Right ventricle myocardium superior (tissue), 1 donor: ENCODE data around the gene TTC21B. TPM values are rescaled to one million over a fixed set of nuclear protein-coding genes. Genes with fewer than 3 reads are reported as not detected.
"Not testable (repeated sequence)": the region's sequence is repeated elsewhere in the genome, so short reads cannot be mapped to it uniquely, and the experiment has no call there.

Experiments used
- ATAC-seq: fragments of 200-7000 bp; cut with Tn5 transposase; one replicate; pipeline ENCODE4 v1.9.1; 2020; ENCODE audit warnings: mild to moderate bottlenecking; ENCODE audit not compliant: poor library complexity
- DNase-seq: peaks from one replicate; pipeline ENCODE4 v3.0.0-alpha.2; 2020
- intact Hi-C: fragments of 100-400 bp; cut with DNase I; formaldehyde crosslinking; loops from one replicate; pipeline ENCODE4 v1.11.2; 2022
- total RNA-seq: library from RNA; stranded (reverse); fragmentation: NEBNext Ultra II Directional; extraction: Animal tissue kit (Norgen Biotek cat#: 25700); gene quantifications from one replicate; pipeline ENCODE4 v1.2.1, GENCODE V29; 2021
- donor health status: DM: no; HTN: yes; CAD: no; lungs with severe emphysema.

The TTC21B gene
- total RNA-seq, 1 donor from 2014 or later: 11.7 TPM

DNA sequence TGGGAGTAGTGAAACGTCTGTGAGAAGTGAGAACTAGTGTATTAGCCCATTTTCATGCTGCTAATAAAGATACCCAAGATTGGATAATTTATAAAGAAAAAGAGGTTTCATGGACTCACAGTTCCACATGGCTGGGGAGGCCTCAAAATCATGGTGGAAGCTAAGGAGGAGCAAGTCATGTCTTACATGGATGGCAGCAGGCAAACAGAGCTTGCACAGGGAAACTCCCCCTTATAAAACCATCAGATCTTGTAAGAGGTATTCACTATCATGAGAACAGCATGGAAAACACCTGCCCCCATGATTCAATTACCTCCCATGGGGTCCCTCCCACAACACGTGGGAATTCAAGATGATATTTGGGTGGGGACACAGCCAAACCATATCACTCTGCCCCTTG, 93.9 kb downstream of the TTC21B start:
- ATAC-seq, intact Hi-C loops, DNase-seq: not testable (repeated sequence)

DNA sequence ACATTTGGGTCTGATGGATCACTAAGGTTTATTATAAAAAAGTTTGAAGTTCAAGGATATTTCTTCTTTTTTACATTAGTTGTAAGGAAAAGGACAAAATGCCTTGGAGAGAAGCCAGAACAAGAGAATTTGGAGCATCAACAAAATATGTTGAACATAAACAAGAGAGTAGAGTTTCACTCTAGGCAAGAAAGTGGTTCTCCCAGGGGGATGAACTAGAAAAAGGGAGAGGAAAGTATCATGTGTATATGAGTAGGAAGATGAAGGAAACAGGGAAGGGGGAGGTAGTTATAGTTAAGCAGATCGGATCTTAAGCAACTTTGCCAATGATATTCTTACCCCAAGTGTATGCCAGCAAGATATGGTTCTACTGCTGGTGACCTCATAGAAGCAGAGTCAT, 95.7 kb downstream of the TTC21B start:
- intact Hi-C loops: no loop called here

DNA sequence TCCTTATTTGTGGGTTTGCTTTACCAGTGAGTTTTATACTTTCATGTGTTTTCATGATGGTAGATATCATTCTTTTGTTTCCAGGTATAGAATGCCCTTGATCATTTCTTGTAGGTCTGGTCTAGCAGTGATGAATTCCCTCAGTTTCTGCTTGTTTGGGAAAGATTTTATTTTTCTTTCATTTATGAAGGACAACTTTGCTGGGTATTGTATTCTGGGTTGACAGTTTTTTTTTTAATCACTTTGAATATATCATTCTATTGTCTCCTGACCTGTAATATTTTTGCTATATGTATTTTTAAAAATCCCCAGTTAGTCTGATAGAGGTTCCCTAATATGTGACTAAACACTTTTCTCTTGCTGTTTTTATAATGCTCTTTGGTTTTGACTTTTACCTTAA, 101.2 kb downstream of the TTC21B start:
- ATAC-seq: no peak
- intact Hi-C loops: no loop called here
- DNase-seq: no peak

More for the DNA sequence above, 95.7 kb downstream of the TTC21B start:
- no peak for DNase-seq
- no peak for ATAC-seq

DNA sequence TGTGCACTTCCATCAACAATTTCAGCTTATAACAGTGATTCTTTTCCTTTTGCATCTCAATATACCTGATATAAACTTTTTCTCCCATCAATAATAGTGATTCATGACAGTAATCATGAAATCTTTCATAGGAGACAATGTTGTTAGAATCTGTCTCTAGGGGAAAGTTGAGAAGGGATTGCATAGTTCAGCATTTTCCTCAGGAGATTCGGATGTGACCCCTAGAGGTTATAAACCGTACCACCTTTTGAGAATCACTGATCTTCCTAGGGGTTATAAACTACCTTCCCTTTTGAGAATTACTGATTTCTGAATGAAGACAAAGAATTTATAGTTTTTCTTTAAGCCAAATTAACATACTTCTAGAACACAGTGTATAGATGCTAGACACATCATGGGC, 106.6 kb downstream of the TTC21B start:
- DNase-seq (no peak), ATAC-seq (no peak)
- intact Hi-C loops: no loop called here

DNA sequence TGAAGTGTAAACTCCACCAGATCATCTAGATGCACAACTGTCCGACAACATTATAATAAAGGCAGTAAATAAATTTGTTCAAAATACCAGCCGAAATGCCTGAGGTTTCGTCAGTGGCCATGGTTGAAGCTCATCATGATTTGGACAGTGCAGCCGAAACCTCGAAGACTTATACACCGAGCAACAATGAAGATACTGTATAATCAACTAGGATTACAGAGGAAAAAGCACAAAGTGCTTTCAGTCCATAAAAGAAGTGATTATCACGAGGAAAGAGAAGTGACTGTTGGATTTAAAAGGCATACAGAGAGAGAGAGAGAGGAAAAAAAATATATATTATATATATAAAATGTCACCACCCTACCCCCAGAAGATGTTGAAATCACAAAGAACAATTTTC, 107.5 kb downstream of the TTC21B start:
- intact Hi-C loops: no loop called here
- DNase-seq (no peak), ATAC-seq (no peak)

DNA sequence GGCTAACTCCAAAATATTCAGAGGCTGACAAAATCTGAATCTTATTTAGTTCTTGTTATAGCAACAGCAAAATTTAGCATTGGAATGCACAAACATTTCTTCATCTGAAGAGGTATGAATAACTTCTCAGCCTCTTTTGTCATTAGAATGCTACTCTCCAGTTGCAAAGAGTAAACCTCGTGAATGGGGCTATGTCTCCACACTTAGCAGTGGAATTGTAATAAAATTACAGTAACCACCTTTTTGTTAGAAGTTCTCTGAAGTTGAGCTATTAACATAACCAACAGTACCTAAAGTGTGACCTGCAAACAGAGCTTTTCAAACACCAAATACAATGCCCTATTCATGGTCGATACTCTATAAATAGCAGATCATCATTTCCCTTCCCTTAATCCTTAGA, 109.4 kb downstream of the TTC21B start:
- DNase-seq (no peak), ATAC-seq (no peak)
- intact Hi-C loops: no loop called here

DNA sequence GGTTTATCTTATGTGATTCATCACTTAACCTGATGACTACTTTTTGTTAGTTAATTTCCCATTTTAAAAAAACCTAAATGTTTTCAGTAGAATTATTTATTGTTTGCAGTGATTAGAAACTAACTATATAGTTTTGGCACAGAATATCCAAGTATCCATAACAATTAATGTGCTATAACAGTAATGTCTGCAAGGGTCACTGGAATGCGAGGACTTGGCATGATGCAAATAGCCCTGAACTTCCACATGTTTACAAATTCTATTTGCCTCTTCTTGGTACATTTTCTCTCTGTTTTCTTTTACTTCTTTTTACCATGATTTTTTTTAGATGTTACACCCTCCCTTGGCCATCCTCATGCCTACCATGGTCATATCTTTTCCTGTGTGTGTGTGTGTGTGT, 110.2 kb downstream of the TTC21B start:
- DNase-seq (no peak), ATAC-seq (no peak)
- intact Hi-C loops: no loop called here

DNA sequence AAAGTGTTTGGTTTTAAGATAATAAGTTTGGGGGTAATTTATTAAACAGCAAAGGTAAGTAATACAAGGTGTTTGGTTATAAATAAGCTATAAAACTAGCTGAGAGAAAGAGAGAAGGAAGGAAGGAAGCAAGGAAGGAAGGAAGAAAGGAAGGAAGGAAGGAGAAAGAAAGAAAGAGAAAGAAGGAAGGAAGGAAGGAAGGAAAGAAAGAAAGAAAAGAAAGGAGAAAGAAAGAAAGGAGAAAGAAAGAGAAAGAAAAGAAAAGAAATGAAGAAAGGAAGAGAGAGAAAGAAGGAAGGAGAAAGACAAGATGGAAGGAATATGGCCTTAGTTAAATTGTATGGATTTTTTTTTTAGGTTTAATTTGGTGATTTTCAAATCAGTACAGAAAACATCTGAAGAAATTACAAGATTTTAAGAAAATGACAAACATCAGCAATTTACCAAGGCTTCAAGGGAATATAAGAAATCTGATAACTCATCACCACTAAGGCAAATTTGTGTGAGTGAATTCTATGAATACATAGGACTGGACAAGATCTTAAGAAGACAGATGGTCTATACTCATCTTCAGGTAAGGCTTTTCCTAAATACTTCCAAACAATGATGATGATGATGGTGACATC, 113.1 kb downstream of the TTC21B start:
- no peak for ATAC-seq

DNA sequence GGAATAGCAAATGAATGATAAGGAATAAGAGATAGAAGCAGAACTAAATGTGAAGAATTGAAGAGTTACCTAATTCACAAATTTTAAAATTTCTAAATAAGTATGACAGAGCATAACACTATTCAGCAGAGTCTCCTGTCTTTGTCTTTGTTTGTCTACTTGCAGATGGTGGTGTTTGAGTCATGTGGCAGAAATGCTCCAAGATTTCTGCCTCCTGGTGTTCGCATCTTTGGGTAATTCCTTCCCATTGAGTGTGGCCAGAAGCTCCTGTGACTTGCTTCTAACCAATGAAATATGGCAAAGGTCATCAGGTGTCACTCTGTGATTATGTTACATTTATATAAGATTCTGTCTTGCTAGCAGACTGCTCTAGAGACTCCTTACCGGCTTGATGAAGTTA, 114.0 kb downstream of the TTC21B start:
- no peak for DNase-seq
- intact Hi-C loops: no loop called here
- no peak for ATAC-seq

More for the DNA sequence above, 113.1 kb downstream of the TTC21B start:
- DNase-seq: no peak
- intact Hi-C loops: no loop called here

DNA sequence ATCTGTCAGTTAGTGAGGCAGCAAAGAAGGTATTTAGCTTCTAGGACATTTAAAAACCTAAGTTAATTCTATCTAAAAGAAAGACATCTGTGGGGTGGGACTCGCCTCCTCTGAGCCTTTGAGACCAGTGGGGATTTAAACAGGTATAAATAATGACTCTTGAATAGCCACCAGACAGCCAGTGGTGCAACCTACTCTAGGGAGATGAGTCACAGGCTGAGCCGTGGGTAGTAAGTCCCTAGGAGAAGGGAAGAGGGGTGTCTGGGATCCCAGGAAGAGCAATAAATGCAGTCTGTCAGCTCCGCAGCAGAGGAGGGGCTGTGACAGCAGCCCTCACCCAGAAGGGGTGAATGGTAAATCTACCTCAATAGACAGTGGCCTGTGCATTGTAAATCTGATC, 116.5 kb downstream of the TTC21B start:
- DNase-seq: no peak
- intact Hi-C loops: no loop called here
- no peak for ATAC-seq

DNA sequence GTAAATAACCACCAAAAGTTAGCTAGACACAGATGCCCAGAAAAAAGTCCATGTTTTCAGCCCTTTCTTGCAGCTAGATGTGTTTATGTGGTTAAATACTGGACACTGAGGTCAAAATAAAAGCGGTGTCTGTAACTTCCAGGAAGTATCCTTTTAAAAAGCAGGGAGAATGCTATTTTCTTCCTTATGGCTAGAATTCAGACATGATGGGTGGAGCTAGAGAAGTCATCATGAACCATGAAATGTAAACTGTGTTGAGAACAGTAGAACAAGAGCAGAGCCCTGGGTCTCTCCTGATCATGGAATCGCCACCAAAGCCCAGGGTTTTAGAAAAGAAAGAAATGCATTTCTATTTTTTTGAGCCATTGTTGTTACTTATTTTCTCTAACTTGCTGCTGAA, 118.2 kb downstream of the TTC21B start:
- ATAC-seq: no peak
- intact Hi-C loops: no loop called here
- no peak for DNase-seq

DNA sequence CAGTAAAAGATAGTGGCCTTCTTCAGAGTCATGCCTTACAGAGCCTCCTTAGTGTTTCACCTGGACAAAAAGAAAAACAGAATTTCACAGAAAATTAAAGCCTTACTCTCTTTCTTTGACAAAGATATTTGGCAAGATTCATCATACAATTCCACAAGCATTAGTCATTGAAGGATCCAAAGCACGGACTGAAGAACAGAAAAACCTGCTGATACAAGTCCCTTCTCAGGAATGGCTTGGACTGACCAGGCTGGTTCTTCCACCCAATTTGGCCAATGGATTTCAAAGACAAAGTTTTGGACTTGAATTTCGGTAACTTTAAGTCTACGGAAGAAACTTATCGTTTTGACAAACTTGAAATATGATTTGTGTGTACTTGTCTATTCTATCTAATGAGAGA, 120.4 kb downstream of the TTC21B start:
- no peak for DNase-seq
- no peak for ATAC-seq
- intact Hi-C loops: no loop called here

DNA sequence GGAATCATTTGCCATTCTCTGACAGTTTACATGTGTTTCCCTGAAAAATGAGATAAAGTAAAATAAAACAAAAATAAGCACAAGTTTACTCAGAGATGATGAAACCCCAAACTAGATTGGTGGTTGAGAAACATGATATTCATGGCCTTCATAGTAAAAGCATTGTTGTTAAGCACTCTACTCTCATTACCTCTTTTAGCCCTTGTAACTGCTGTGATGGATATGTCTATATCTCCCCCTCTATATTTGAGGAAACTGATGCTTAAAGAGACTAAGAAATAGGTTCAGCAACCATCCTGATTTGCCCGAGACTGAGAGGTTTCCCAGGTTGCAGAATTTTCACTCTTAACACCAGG, 125.7 kb downstream of the TTC21B start:
- no peak for DNase-seq
- ATAC-seq: no peak
- intact Hi-C loops: no loop called here

DNA sequence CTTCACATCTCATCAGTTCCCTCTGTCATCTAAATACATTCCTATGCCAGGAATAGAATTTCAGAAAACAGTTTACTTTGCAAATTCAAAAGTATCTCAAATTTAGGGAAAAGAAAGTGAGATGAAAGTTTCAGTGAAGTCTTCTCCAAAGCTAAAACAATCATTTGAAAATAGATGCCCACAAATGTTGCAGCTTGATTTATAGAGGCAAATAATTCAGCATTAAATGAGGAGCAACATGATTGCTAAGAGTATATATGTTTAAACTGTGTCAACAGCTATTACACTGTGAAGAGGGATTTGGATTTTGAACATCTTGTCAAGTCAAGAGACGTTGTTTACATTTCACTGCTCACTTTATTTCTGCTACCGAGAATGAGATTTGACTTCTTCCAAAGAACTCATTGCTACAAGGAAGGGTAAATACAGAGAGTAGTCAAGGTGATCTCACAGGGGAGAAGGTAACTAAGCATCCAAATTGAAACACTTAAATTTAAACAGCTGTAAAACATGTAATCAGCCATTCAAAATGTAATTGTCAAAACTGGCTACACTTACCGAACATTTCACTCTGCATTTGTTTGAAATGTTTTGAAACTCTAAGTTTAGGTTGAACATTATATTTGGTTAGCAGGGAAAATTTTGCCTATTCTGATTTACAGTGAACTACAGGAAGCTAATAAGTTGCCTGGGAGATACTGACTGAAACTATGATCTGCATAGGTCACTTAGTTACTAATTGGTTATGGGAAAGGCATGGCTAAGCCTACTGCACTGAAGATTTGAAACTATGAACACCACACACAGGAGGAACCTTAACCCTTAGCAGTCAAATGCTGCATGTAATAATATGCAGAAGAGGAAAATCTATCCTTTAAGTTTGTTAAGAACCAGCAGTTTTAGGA, 126.3 kb downstream of the TTC21B start:
- ATAC-seq (no peak), DNase-seq (no peak)
- intact Hi-C loops: no loop called here

DNA sequence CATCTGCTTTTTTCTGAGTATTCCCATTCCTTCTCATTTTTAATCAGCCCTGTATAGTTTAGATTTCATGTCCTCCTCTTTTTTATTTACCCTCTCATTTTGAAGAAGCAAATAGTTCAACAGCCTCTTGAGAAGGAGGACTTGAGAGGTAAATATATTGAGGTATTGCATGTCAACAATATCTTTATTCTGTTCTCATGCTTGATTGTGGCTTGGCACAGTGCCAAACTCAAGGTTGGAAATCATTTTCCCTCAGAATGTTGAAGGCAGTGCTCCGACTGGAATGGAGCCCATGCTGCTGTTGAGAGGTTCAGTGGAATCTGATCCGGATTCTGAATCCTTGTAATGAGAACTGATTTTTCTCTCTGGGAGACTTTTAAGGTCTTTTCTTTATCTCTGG, 128.5 kb downstream of the TTC21B start:
- ATAC-seq (no peak), DNase-seq (no peak)
- intact Hi-C loops: no loop called here

Other genes starting within 250 kb of the TTC21B start
- 0.19 TPM for gene GALNT3, start 159.5 kb downstream of the TTC21B start, total RNA-seq
- 0.59 TPM for gene SCN1A, start 174.2 kb upstream of the TTC21B start, total RNA-seq